HepG2 (cell line): Measurements from ENCODE around the gene SSX2IP. TPM values are rescaled to one million over a fixed set of nuclear protein-coding genes. Genes with fewer than 3 reads are reported as not detected.

ENCODE experiments used
- GATAD1 ChIP-seq: IDR thresholded peaks from 2 replicates; pipeline ENCODE4 v1.6.1; 2016; ENCODE audit warnings: missing genetic modification reagents, missing compliant biosample characterization
- IRF2 ChIP-seq: IDR thresholded peaks from 2 replicates; pipeline ENCODE4 v1.6.1; 2018; ENCODE audit warnings: missing genetic modification reagents, missing compliant biosample characterization
- KDM6A ChIP-seq: IDR thresholded peaks from 2 replicates; pipeline ENCODE4 v1.6.1; 2016; ENCODE audit warnings: low read depth
- SNAPC2 ChIP-seq: sonication (generic); formaldehyde crosslinking; IDR thresholded peaks from 2 replicates; pipeline ENCODE4 v1.8.1; 2022; ENCODE audit warnings: mild to moderate bottlenecking, missing genetic modification reagents
- TBX2 ChIP-seq: sonication (generic); formaldehyde crosslinking; IDR thresholded peaks from 2 replicates; pipeline ENCODE4 v1.5.0; 2020; ENCODE audit warnings: missing genetic modification reagents, mild to moderate bottlenecking, borderline replicate concordance
- TCF7 ChIP-seq: sonication (generic); IDR thresholded peaks from 2 replicates; pipeline ENCODE4 v1.6.1; 2016; ENCODE audit warnings: antibody characterized with exemption, low read depth
- ZMYM3 ChIP-seq: sonication (generic); formaldehyde crosslinking; IDR thresholded peaks from 2 replicates; pipeline ENCODE4 v1.5.1; 2020; ENCODE audit warnings: mild to moderate bottlenecking, missing genetic modification reagents
- ZNF335 ChIP-seq: sonication (generic); formaldehyde crosslinking; IDR thresholded peaks from 2 replicates; pipeline ENCODE4 v1.4.0; 2020; ENCODE audit warnings: missing genetic modification reagents
- ZNF563 ChIP-seq: sonication (generic); formaldehyde crosslinking; IDR thresholded peaks from 2 replicates; pipeline ENCODE4 v1.8.0; 2022; ENCODE audit warnings: mild to moderate bottlenecking, moderate library complexity, missing genetic modification reagents
- ZNF776 ChIP-seq: sonication (generic); formaldehyde crosslinking; IDR thresholded peaks from 2 replicates; pipeline ENCODE4 v1.4.0; 2020; ENCODE audit warnings: mild to moderate bottlenecking, missing genetic modification reagents
- ZNF883 ChIP-seq: sonication (generic); formaldehyde crosslinking; IDR thresholded peaks from 2 replicates; pipeline ENCODE4 v1.5.1; 2020; ENCODE audit warnings: mild to moderate bottlenecking, missing genetic modification reagents; ENCODE audit errors: not compliant biosample characterization
- polyA plus RNA-seq, 8 experiments: library from polyadenylated mRNA; depleted of rRNA in 3 of 8; stranded (reverse) in 7 of 8; unstranded in 1 of 8; fragments of >200 nt; fragmentation: Illumina TruSeq in 4 of 8; extraction: Trizol in 4 of 8; gene quantifications; 2 replicates each; pipeline versions ENCODE4 v1.2.1 to v1.2.3, GENCODE V29; 2011 to 2016; ENCODE audit warnings: low read depth in 4 of 8, missing spikeins in 1 of 8, mixed read lengths in 1 of 8; ENCODE audit not compliant: insufficient read depth in 1 of 8
- total RNA-seq, 5 experiments: library from RNA; depleted of rRNA; stranded (reverse); fragments of >200 nt; fragmentation: Illumina TruSeq; extraction: Trizol; gene quantifications; 2 replicates each; pipeline ENCODE4 v1.2.3, GENCODE V29; 2016; ENCODE audit warnings: low read depth in 1 of 5
- TF ChIP-seq, protein P1 (sequence below): sonication (generic); formaldehyde crosslinking; IDR thresholded peaks from 2 replicates; pipeline ENCODE4 v1.4.0; 2020; ENCODE audit warnings: mild to moderate bottlenecking, missing genetic modification reagents
- TF ChIP-seq, protein P2 (sequence below): sonication (generic); formaldehyde crosslinking; IDR thresholded peaks from 2 replicates; pipeline ENCODE4 v1.4.0; 2020; ENCODE audit warnings: missing genetic modification reagents, mild to moderate bottlenecking, borderline replicate concordance
- TF ChIP-seq, protein P3 (sequence below): IDR thresholded peaks from 2 replicates; pipeline ENCODE4 v1.6.1; 2016; ENCODE audit warnings: missing genetic modification reagents, missing compliant biosample characterization
- TF ChIP-seq, protein P4 (sequence below), 2 experiments: IDR thresholded peaks; 2 replicates each; pipeline ENCODE4 v1.6.1; 2011 to 2012; ENCODE audit warnings: low read length in 2 of 2, borderline replicate concordance in 1 of 2, low read depth in 1 of 2, mild to moderate bottlenecking in 1 of 2, moderate library complexity in 1 of 2
- TF ChIP-seq, protein P5 (sequence below): IDR thresholded peaks from 2 replicates; pipeline ENCODE4 v1.6.1; 2016; ENCODE audit warnings: low read depth

The SSX2IP gene
- total and polyA plus RNA-seq, 2 of the 13 experiments (the other 11 are each of a cell fraction or from before 2014, with no cell fraction given) = 2.7 to 23.7 TPM

DNA sequence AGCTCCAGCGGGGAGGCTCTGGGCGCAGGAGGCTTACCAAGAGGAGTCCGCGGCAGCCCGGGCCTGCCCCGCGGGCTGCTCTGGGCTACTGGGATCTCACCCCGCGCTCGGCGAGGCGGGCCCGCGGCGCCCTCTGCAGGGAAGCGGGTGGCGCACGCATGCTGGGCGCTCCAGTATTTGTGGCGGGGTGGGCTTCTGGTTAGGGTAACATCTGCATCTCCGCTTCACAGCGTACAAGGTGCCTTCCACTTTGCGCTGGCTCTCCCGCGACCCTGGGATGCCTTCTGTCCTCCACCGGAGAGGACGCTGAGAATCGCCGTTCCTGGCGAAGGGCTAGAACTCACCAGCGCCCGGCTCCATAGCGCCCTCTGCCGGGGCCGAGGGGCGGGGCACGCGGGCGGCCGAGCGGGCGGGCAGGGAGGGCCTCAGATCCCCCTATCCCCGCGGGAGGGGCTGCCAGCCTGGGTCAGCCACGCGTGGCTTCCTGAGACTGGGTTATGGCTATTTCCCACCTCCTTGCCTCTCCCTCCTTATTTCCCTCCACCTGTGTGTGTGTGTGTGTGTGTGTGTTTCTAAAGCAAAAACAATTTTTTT is 69.4 kb downstream of the SSX2IP start (continued):
- TF ChIP-seq, protein P1, sequence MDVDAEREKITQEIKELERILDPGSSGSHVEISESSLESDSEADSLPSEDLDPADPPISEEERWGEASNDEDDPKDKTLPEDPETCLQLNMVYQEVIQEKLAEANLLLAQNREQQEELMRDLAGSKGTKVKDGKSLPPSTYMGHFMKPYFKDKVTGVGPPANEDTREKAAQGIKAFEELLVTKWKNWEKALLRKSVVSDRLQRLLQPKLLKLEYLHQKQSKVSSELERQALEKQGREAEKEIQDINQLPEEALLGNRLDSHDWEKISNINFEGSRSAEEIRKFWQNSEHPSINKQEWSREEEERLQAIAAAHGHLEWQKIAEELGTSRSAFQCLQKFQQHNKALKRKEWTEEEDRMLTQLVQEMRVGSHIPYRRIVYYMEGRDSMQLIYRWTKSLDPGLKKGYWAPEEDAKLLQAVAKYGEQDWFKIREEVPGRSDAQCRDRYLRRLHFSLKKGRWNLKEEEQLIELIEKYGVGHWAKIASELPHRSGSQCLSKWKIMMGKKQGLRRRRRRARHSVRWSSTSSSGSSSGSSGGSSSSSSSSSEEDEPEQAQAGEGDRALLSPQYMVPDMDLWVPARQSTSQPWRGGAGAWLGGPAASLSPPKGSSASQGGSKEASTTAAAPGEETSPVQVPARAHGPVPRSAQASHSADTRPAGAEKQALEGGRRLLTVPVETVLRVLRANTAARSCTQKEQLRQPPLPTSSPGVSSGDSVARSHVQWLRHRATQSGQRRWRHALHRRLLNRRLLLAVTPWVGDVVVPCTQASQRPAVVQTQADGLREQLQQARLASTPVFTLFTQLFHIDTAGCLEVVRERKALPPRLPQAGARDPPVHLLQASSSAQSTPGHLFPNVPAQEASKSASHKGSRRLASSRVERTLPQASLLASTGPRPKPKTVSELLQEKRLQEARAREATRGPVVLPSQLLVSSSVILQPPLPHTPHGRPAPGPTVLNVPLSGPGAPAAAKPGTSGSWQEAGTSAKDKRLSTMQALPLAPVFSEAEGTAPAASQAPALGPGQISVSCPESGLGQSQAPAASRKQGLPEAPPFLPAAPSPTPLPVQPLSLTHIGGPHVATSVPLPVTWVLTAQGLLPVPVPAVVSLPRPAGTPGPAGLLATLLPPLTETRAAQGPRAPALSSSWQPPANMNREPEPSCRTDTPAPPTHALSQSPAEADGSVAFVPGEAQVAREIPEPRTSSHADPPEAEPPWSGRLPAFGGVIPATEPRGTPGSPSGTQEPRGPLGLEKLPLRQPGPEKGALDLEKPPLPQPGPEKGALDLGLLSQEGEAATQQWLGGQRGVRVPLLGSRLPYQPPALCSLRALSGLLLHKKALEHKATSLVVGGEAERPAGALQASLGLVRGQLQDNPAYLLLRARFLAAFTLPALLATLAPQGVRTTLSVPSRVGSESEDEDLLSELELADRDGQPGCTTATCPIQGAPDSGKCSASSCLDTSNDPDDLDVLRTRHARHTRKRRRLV (CRISPR knock-in tag) = no peak
- TF ChIP-seq IRF2 (no peak), ZNF563 (CRISPR knock-in tag) (no peak), GATAD1 (CRISPR knock-in tag) (no peak), ZMYM3 (no peak; the same call in 1 of the 2 replicates), ZNF335 (CRISPR knock-in tag) (no peak), ZNF883 (no peak), KDM6A (CRISPR knock-in tag) (no peak), TBX2 (CRISPR knock-in tag) (no peak), SNAPC2 (CRISPR knock-in tag) (0 out of 2 replicates have a peak, but pooled peaks have one; percentile 55), TCF7 (no peak), ZNF776 (CRISPR knock-in tag) (0 out of 2 replicates have a peak, but pooled peaks have one; percentile 36)
- TF ChIP-seq, protein P2, sequence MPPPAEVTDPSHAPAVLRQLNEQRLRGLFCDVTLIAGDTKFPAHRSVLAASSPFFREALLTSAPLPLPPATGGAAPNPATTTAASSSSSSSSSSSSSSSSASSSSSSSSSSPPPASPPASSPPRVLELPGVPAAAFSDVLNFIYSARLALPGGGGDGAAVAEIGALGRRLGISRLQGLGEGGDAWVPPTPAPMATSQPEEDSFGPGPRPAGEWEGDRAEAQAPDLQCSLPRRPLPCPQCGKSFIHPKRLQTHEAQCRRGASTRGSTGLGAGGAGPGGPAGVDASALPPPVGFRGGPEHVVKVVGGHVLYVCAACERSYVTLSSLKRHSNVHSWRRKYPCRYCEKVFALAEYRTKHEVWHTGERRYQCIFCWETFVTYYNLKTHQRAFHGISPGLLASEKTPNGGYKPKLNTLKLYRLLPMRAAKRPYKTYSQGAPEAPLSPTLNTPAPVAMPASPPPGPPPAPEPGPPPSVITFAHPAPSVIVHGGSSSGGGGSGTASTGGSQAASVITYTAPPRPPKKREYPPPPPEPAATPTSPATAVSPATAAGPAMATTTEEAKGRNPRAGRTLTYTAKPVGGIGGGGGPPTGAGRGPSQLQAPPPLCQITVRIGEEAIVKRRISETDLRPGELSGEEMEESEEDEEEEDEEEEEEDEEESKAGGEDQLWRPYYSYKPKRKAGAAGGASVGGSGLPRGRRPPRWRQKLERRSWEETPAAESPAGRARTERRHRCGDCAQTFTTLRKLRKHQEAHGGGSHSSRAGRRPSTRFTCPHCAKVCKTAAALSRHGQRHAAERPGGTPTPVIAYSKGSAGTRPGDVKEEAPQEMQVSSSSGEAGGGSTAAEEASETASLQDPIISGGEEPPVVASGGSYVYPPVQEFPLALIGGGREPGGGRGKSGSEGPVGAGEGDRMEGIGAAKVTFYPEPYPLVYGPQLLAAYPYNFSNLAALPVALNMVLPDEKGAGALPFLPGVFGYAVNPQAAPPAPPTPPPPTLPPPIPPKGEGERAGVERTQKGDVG = no peak
- TF ChIP-seq, protein P3, sequence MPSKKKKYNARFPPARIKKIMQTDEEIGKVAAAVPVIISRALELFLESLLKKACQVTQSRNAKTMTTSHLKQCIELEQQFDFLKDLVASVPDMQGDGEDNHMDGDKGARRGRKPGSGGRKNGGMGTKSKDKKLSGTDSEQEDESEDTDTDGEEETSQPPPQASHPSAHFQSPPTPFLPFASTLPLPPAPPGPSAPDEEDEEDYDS (CRISPR knock-in tag) = no peak
- TF ChIP-seq, protein P4, sequence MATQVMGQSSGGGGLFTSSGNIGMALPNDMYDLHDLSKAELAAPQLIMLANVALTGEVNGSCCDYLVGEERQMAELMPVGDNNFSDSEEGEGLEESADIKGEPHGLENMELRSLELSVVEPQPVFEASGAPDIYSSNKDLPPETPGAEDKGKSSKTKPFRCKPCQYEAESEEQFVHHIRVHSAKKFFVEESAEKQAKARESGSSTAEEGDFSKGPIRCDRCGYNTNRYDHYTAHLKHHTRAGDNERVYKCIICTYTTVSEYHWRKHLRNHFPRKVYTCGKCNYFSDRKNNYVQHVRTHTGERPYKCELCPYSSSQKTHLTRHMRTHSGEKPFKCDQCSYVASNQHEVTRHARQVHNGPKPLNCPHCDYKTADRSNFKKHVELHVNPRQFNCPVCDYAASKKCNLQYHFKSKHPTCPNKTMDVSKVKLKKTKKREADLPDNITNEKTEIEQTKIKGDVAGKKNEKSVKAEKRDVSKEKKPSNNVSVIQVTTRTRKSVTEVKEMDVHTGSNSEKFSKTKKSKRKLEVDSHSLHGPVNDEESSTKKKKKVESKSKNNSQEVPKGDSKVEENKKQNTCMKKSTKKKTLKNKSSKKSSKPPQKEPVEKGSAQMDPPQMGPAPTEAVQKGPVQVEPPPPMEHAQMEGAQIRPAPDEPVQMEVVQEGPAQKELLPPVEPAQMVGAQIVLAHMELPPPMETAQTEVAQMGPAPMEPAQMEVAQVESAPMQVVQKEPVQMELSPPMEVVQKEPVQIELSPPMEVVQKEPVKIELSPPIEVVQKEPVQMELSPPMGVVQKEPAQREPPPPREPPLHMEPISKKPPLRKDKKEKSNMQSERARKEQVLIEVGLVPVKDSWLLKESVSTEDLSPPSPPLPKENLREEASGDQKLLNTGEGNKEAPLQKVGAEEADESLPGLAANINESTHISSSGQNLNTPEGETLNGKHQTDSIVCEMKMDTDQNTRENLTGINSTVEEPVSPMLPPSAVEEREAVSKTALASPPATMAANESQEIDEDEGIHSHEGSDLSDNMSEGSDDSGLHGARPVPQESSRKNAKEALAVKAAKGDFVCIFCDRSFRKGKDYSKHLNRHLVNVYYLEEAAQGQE (IDR thresholded peaks at IDR 0.05; ENCODE audit: borderline replicate concordance in 1 of 2, low read depth in 1 of 2, low read length in 2 of 2) = no peak
- TF ChIP-seq, protein P5, sequence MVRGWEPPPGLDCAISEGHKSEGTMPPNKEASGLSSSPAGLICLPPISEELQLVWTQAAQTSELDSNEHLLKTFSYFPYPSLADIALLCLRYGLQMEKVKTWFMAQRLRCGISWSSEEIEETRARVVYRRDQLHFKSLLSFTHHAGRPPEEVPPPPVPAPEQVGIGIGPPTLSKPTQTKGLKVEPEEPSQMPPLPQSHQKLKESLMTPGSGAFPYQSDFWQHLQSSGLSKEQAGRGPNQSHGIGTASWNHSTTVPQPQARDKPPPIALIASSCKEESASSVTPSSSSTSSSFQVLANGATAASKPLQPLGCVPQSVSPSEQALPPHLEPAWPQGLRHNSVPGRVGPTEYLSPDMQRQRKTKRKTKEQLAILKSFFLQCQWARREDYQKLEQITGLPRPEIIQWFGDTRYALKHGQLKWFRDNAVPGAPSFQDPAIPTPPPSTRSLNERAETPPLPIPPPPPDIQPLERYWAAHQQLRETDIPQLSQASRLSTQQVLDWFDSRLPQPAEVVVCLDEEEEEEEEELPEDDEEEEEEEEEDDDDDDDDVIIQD = no peak
